ENCODE measurements around the gene SULT1C4.

GRCh38 chr2:108412995-108413710, 35.4 kb downstream of the SULT1C4 start:
- TF ChIP-seq CTCF (IDR thresholded peaks at IDR 0.05) (no peak), GATA2 (CRISPR knock-in tag; IDR thresholded peaks at IDR 0.05) (no peak), RAD21 (IDR thresholded peaks at IDR 0.05; ENCODE audit: low read length) (no peak), TAF1 (IDR thresholded peaks at IDR 0.05; ENCODE audit: borderline replicate concordance, low read depth, low read length) (no peak), SMC3 (IDR thresholded peaks at IDR 0.05; ENCODE audit: low read depth, low read length) (no peak), GABPA (IDR thresholded peaks at IDR 0.05; ENCODE audit: low read depth) (no peak), NFIC (IDR thresholded peaks at IDR 0.05; ENCODE audit: borderline replicate concordance) (peak; percentile 94), JUND (IDR thresholded peaks at IDR 0.05) (peak; percentile 84), NRF1 (IDR thresholded peaks at IDR 0.05; ENCODE audit: low read depth, low read length) (no peak), POLR2AphosphoS5 (IDR thresholded peaks at IDR 0.05; ENCODE audit: low read depth, low read length) (peak; percentile 30; the same call in 1 of the 2 replicates)
